Loucy (cell line): ENCODE measurements around the gene ZBED4.

ENCODE experiments used
- CTCF ChIP-seq: fragments of 200-600 bp; sonication (generic); conservative IDR thresholded peaks from 2 replicates; pipeline ENCODE4 v1.5.1; 2014; ENCODE audit warnings: mild to moderate bottlenecking, antibody characterized with exemption, low read length
- EZH2phosphoT487 ChIP-seq: fragments of 200-600 bp; IDR thresholded peaks from 2 replicates; pipeline ENCODE4 v1.6.1; 2018; ENCODE audit warnings: antibody characterized with exemption, mild to moderate bottlenecking, moderate library complexity, borderline replicate concordance

GRCh38 chr22:49850959-49851802, 2.5 kb upstream of the ZBED4 start:
- TF ChIP-seq CTCF (no peak), EZH2phosphoT487 (no peak)
